Measurements from ENCODE around the gene STKLD1.
A peak's percentile ranks its signal among the peaks of the same experiment; 100 is the strongest.

Gene STKLD1

GRCh38 chr9:133351526-133351907 lies 24.6 kb upstream of the STKLD1 start:
- no peak for TF ChIP-seq CTCF (conservative IDR thresholded peaks at IDR 0.05; ENCODE audit: low read length)
- DNase-seq (ENCODE audit: low read depth) = no peak
- no peak overlapping the region for H3K4me3 ChIP-seq (ENCODE audit: low read length)

- peak; percentile 65 for DNase-seq (ENCODE audit: low read depth)
- peak; percentile 66 for TF ChIP-seq CTCF (conservative IDR thresholded peaks at IDR 0.05; ENCODE audit: low read length)
- H3K4me3 ChIP-seq (ENCODE audit: low read length) = no peak overlapping the region
These were observed 24.1 kb upstream of the STKLD1 start for GRCh38 chr9:133351908-133352634.

- no peak for TF ChIP-seq CTCF (conservative IDR thresholded peaks at IDR 0.05; ENCODE audit: low read length)
- DNase-seq (ENCODE audit: low read depth) = no peak
- no peak overlapping the region for H3K4me3 ChIP-seq (ENCODE audit: low read length)
These were observed 23.4 kb upstream of the STKLD1 start for GRCh38 chr9:133352635-133353340.

- DNase-seq (ENCODE audit: low read depth) = no peak
- no peak for TF ChIP-seq CTCF (conservative IDR thresholded peaks at IDR 0.05; ENCODE audit: low read length)
- H3K4me3 ChIP-seq (ENCODE audit: low read length) = no peak overlapping the region
These were observed 22.6 kb upstream of the STKLD1 start for GRCh38 chr9:133353548-133353947.

GRCh38 chr9:133354766-133355165 lies 21.4 kb upstream of the STKLD1 start:
- H3K4me3 ChIP-seq (ENCODE audit: low read length) = no peak overlapping the region
- TF ChIP-seq CTCF (conservative IDR thresholded peaks at IDR 0.05; ENCODE audit: low read length) = no peak
- DNase-seq (ENCODE audit: low read depth) = no peak

GRCh38 chr9:133355881-133356357 lies 20.2 kb upstream of the STKLD1 start:
- peak overlapping the region; percentile 70 for H3K4me3 ChIP-seq (ENCODE audit: low read length)
- DNase-seq (ENCODE audit: low read depth) = no peak
- TF ChIP-seq CTCF (conservative IDR thresholded peaks at IDR 0.05; ENCODE audit: low read length) = no peak

All from AG10803 (cell line).